ENCODE results near the gene ABLIM3. TPM values are rescaled to one million over a fixed set of nuclear protein-coding genes. Genes with fewer than 3 reads are reported as not detected.

The ABLIM3 gene
- total and polyA plus RNA-seq, 12 donors, result 1.6 to 27.6 (median 12.9) TPM

DNA sequence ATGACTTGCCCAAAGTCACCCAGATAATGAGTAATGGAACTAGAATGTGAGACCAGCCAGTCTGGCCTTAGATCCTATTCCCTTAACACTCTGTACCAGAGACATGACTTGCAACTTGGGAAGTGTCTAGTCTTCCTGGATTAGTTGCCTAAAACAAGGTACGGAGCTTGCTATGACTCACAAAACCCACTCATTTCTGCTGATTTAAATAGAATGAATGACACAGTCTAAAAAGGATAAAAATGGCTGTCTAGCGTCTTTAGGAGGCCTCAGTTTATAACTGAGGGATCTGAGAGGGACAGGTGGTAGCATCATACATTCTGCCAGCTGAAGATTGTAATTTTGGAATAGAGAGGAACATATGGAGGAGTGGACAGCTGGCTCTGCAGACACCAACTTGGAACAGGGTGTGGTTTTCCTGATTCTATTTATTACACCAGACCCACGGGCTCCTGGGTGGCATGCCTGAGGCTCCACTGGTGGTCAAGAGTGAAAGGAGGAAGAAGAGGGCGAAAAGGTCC lies 62.7 kb downstream of the ABLIM3 start:
- no peak overlapping the region for H3K27ac ChIP-seq
- H3K36me3 ChIP-seq (replicated peaks in 1 of 2), result peaks cover 0 to 11% of the 10 kb centered on the region in 2 donors
- H3K27me3 ChIP-seq, result no peaks in the 10 kb centered on the region
- H3K4me1 ChIP-seq (replicated peaks in 1 of 2), result peaks cover 0 to 4% of the 10 kb centered on the region in 2 donors
- TF ChIP-seq, protein P1, sequence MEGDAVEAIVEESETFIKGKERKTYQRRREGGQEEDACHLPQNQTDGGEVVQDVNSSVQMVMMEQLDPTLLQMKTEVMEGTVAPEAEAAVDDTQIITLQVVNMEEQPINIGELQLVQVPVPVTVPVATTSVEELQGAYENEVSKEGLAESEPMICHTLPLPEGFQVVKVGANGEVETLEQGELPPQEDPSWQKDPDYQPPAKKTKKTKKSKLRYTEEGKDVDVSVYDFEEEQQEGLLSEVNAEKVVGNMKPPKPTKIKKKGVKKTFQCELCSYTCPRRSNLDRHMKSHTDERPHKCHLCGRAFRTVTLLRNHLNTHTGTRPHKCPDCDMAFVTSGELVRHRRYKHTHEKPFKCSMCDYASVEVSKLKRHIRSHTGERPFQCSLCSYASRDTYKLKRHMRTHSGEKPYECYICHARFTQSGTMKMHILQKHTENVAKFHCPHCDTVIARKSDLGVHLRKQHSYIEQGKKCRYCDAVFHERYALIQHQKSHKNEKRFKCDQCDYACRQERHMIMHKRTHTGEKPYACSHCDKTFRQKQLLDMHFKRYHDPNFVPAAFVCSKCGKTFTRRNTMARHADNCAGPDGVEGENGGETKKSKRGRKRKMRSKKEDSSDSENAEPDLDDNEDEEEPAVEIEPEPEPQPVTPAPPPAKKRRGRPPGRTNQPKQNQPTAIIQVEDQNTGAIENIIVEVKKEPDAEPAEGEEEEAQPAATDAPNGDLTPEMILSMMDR (IDR thresholded peaks at IDR 0.05), result no peak
- no peak for TF ChIP-seq POLR2A (IDR thresholded peaks at IDR 0.05)
- WGBS, 4 donors, result 71 to 81% (median 73%) methylated on average over 4 of the region's 4 CpGs
- no peaks in the 10 kb centered on the region for H3K9me3 ChIP-seq (replicated peaks in 1 of 3)
- DNase-seq, result no peak
- no peak overlapping the region for H3K4me3 ChIP-seq
- intact Hi-C loops (cut with DNase I), result no loop called here

GRCh38 chr5:149205625-149206523 lies 64.6 kb downstream of the ABLIM3 start:
- Histone ChIP-seq H3K27ac (peak overlapping the region in 3 of 5 donors; percentile 38 to 84 (median 56)), H3K9me3 (replicated peaks in 1 of 3) (no peaks in the 10 kb centered on the region), H3K36me3 (replicated peaks in 1 of 2) (peaks cover 0 to 5% of the 10 kb centered on the region in 2 donors), H3K4me3 (no peak overlapping the region), H3K4me1 (replicated peaks in 1 of 2) (peaks cover 0 to 4% of the 10 kb centered on the region in 2 donors), H3K27me3 (no peaks in the 10 kb centered on the region)
- DNase-seq, result peak in 6 of 7 donors; percentile 54 to 86 (median 64)
- WGBS, 4 donors, result 61 to 79% (median 70%) methylated on average over 9 to 10 of the region's 10 CpGs
- no peak for TF ChIP-seq POLR2A (IDR thresholded peaks at IDR 0.05)
- TF ChIP-seq, protein P1 (IDR thresholded peaks at IDR 0.05), result no peak
- intact Hi-C loops (cut with DNase I), result no loop called here

DNA sequence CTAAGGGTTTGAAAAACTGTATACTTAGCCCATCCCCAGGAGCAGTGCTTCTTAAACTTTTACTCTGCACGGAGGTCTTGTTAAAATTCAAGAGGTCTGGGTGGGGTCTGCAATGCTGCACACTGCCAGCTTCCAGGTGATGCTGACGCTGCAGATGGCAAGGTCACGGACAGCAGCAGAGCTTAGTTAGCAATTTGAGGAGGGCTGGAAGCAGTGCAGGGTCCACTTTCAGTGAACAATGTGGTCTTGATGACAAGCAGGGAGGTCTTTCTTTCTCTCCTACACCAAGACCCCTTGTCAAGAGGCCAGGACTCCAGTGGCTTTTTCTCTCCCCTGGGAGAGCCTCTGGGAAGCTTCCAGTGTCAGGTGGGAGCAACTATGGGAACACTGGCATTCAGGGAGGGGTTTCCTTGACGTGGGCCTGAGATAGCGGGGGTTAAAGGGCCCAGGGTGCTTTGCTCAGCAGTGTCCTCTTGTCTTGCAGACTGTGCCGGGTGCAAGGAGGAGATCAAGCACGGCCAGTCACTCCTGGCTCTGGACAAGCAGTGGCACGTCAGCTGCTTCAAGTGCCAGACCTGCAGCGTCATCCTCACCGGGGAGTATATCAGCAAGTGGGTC lies 65.3 kb downstream of the ABLIM3 start:
- intact Hi-C loops (cut with DNase I), result no loop called here
- no peak for TF ChIP-seq POLR2A (IDR thresholded peaks at IDR 0.05)
- TF ChIP-seq, protein P1 (IDR thresholded peaks at IDR 0.05), result no peak
- Histone ChIP-seq H3K27me3 (no peaks in the 10 kb centered on the region), H3K9me3 (replicated peaks in 1 of 3) (no peaks in the 10 kb centered on the region), H3K4me1 (replicated peaks in 1 of 2) (peaks cover 0 to 4% of the 10 kb centered on the region in 2 donors), H3K27ac (peak overlapping the region in 3 of 5 donors; percentile 38 to 82 (median 56)), H3K4me3 (no peak overlapping the region), H3K36me3 (replicated peaks in 1 of 2) (peaks cover 0 to 5% of the 10 kb centered on the region in 2 donors)
- peak in 5 of 7 donors; percentile 16 to 72 (median 42) for DNase-seq
- WGBS, 4 donors, result 76 to 83% (median 78%) methylated on average over 5 to 10 of the region's 10 CpGs

GRCh38 chr5:149207831-149208230 lies 66.5 kb downstream of the ABLIM3 start:
- 67 to 83% (median 74%) methylated on average over 2 of the region's 2 CpGs for WGBS, 4 donors
- DNase-seq, result no peak
- Histone ChIP-seq H3K4me3 (no peak overlapping the region), H3K4me1 (replicated peaks in 1 of 2) (peaks cover 0 to 4% of the 10 kb centered on the region in 2 donors), H3K9me3 (replicated peaks in 1 of 3) (no peaks in the 10 kb centered on the region), H3K27me3 (no peaks in the 10 kb centered on the region), H3K27ac (peak overlapping the region in 1 of 5 donors; percentile 66), H3K36me3 (replicated peaks in 1 of 2) (peaks cover 0 to 5% of the 10 kb centered on the region in 2 donors)
- intact Hi-C loops (cut with DNase I), result no loop called here
- TF ChIP-seq, protein P1 (IDR thresholded peaks at IDR 0.05), result no peak
- TF ChIP-seq POLR2A (IDR thresholded peaks at IDR 0.05), result no peak

Measured in adrenal gland (tissue), 12 donors.